GM23248 (cell line): Measurements from ENCODE around the gene PELI2.

Experiments used
- EZH2 ChIP-seq: fragments of 200-600 bp; sonication (generic); IDR thresholded peaks from 2 replicates; pipeline ENCODE4 v1.6.1; 2018; ENCODE audit warnings: antibody characterized with exemption, mild to moderate bottlenecking; ENCODE audit not compliant: insufficient read depth, poor library complexity, severe bottlenecking
- EZH2phosphoT487 ChIP-seq: fragments of 200-600 bp; sonication (generic); IDR thresholded peaks from 2 replicates; pipeline ENCODE4 v1.6.1; 2018; ENCODE audit warnings: antibody characterized with exemption, moderate library complexity, mild to moderate bottlenecking, low read depth; ENCODE audit not compliant: insufficient read depth

GRCh38 chr14:56145181-56145769, 27.1 kb downstream of the PELI2 start:
- no peak for TF ChIP-seq EZH2
- TF ChIP-seq EZH2phosphoT487 = no peak
